ENCODE data around the gene CMTM5.
"Not testable (repeated sequence)": the region's sequence is repeated elsewhere in the genome, so short reads cannot be mapped to it uniquely, and the experiment has no call there.

Gene CMTM5

GRCh38 chr14:23385642-23386265 is 8.9 kb downstream of the CMTM5 start:
- H3K4me3 Mint-ChIP-seq = no peak overlapping the region
- peaks cover 14% of the 10 kb centered on the region for H3K27me3 Mint-ChIP-seq (ENCODE audit: low read depth)
- H3K36me3 Mint-ChIP-seq (ENCODE audit: low read depth) = no peaks in the 10 kb centered on the region
- TF ChIP-seq CTCF (IDR thresholded peaks at IDR 0.05; ENCODE audit: unreplicated experiment in 3 of 3) = no peak
- peaks cover 15% of the 10 kb centered on the region for H3K4me1 Mint-ChIP-seq
- no peaks in the 10 kb centered on the region for H3K9me3 Mint-ChIP-seq
- no peak overlapping the region for H3K27ac Mint-ChIP-seq

- H3K27ac Mint-ChIP-seq; H3K9me3 Mint-ChIP-seq; H3K4me3 Mint-ChIP-seq; H3K36me3 Mint-ChIP-seq (ENCODE audit: low read depth): not testable (repeated sequence)
- Mint-ChIP-seq H3K27me3 (ENCODE audit: low read depth) (peaks cover 14% of the 10 kb centered on the region), H3K4me1 (peaks cover 11% of the 10 kb centered on the region)
These were observed 9.4 kb downstream of the CMTM5 start for GRCh38 chr14:23386266-23386657.

GRCh38 chr14:23386999-23387398 is 10.2 kb downstream of the CMTM5 start:
- Mint-ChIP-seq H3K27ac (no peak overlapping the region), H3K36me3 (ENCODE audit: low read depth) (no peaks in the 10 kb centered on the region), H3K27me3 (ENCODE audit: low read depth) (peaks cover 12% of the 10 kb centered on the region), H3K4me3 (no peak overlapping the region), H3K4me1 (peaks cover 6% of the 10 kb centered on the region), H3K9me3 (no peaks in the 10 kb centered on the region)
- TF ChIP-seq CTCF (IDR thresholded peaks at IDR 0.05; ENCODE audit: unreplicated experiment in 3 of 3) = no peak

- peaks cover 6% of the 10 kb centered on the region for H3K4me1 Mint-ChIP-seq
- peaks cover 11% of the 10 kb centered on the region for H3K27me3 Mint-ChIP-seq (ENCODE audit: low read depth)
- no peak overlapping the region for H3K4me3 Mint-ChIP-seq
- H3K9me3 Mint-ChIP-seq = no peaks in the 10 kb centered on the region
- no peaks in the 10 kb centered on the region for H3K36me3 Mint-ChIP-seq (ENCODE audit: low read depth)
- no peak overlapping the region for H3K27ac Mint-ChIP-seq
- TF ChIP-seq CTCF (IDR thresholded peaks at IDR 0.05; ENCODE audit: unreplicated experiment in 3 of 3) = no peak
These were observed 11.4 kb downstream of the CMTM5 start for GRCh38 chr14:23387916-23388882.

- Mint-ChIP-seq H3K9me3 (no peaks in the 10 kb centered on the region), H3K27ac (no peak overlapping the region), H3K36me3 (ENCODE audit: low read depth) (no peaks in the 10 kb centered on the region), H3K4me1 (peaks cover 6% of the 10 kb centered on the region), H3K27me3 (ENCODE audit: low read depth) (peaks cover 15% of the 10 kb centered on the region), H3K4me3 (no peak overlapping the region)
- no peak for TF ChIP-seq CTCF (IDR thresholded peaks at IDR 0.05; ENCODE audit: unreplicated experiment in 3 of 3)
These were observed 12.2 kb downstream of the CMTM5 start for GRCh38 chr14:23388996-23389395.

- Mint-ChIP-seq H3K36me3 (ENCODE audit: low read depth) (no peaks in the 10 kb centered on the region), H3K9me3 (no peaks in the 10 kb centered on the region), H3K27ac (no peak overlapping the region), H3K4me1 (peaks cover 6% of the 10 kb centered on the region), H3K4me3 (no peak overlapping the region), H3K27me3 (ENCODE audit: low read depth) (peaks cover 14% of the 10 kb centered on the region)
- TF ChIP-seq CTCF (IDR thresholded peaks at IDR 0.05; ENCODE audit: unreplicated experiment in 3 of 3) = no peak
These were observed 12.6 kb downstream of the CMTM5 start for GRCh38 chr14:23389396-23389795.

GRCh38 chr14:23389871-23390270 is 13.0 kb downstream of the CMTM5 start:
- not testable (repeated sequence) for H3K4me1 Mint-ChIP-seq; H3K9me3 Mint-ChIP-seq; H3K36me3 Mint-ChIP-seq (ENCODE audit: low read depth); H3K27ac Mint-ChIP-seq; H3K4me3 Mint-ChIP-seq
- peaks cover 12% of the 10 kb centered on the region for H3K27me3 Mint-ChIP-seq (ENCODE audit: low read depth)

All from nephron (organoid).